H1 (cell line): ENCODE results near the gene MACF1. TPM values are rescaled to one million over a fixed set of nuclear protein-coding genes. Genes with fewer than 3 reads are reported as not detected.

Experiments
- CTCF ChIA-PET: fragments of 300-600 bp; sonication (Branson Sonifier 250); formaldehyde crosslinking; loops from one replicate; lab custom pipeline; 2021; ENCODE audit not compliant: partially characterized antibody; lab: Charles Lee
- POLR2A ChIA-PET: fragments of 300-600 bp; sonication (Branson Sonifier 250); formaldehyde crosslinking; loops from one replicate; lab custom pipeline; 2021; ENCODE audit warnings: inconsistent platforms; ENCODE audit not compliant: partially characterized antibody; lab: Charles Lee
- DNase-seq, 2 experiments: peaks; one replicate each; pipeline versions ENCODE4 v3.0.0 to v3.0.0-alpha.2; 2010 to 2022; ENCODE audit warnings: low spot score in 2 of 2, low read depth in 1 of 2, mixed read lengths in 1 of 2
- FAIRE-seq: peaks from 2 replicates; lab custom pipeline; 2011; peaks lifted over from hg19 to GRCh38; lab: Jason Lieb, UNC
- H2AFZ ChIP-seq: 2 replicates; pipeline ENCODE4 v1.8.1; 2012; ENCODE audit warnings: low read length, inconsistent platforms
- H2AK5ac ChIP-seq: 2 replicates; pipeline ENCODE4 v1.6.1; 2013; ENCODE audit warnings: low read depth, low read length
- H2BK120ac ChIP-seq: replicated peaks from 2 replicates; pipeline ENCODE3; 2013; ENCODE audit warnings: low read depth, low read length, inconsistent platforms
- H2BK12ac ChIP-seq: 2 replicates; pipeline ENCODE4 v1.6.1; 2013; ENCODE audit warnings: low read depth, low read length
- H2BK15ac ChIP-seq: 2 replicates; pipeline ENCODE4 v1.6.1; 2013; ENCODE audit warnings: low read length
- H2BK20ac ChIP-seq: 2 replicates; pipeline ENCODE4 v1.6.1; 2013; ENCODE audit warnings: low read length
- H2BK5ac ChIP-seq: 2 replicates; pipeline ENCODE4 v1.6.1; 2013; ENCODE audit warnings: low read depth, low read length
- H3K14ac ChIP-seq: 2 replicates; pipeline ENCODE4 v1.6.1; 2013; ENCODE audit warnings: inconsistent platforms; ENCODE audit not compliant: insufficient read length
- H3K18ac ChIP-seq: 2 replicates; pipeline ENCODE4 v1.6.1; 2013; ENCODE audit warnings: low read length; ENCODE audit errors: extremely low read depth
- H3K23ac ChIP-seq: 2 replicates; pipeline ENCODE4 v1.6.1; 2013; ENCODE audit warnings: inconsistent platforms; ENCODE audit not compliant: insufficient read length
- H3K23me2 ChIP-seq: 2 replicates; pipeline ENCODE4 v1.6.1; 2013; ENCODE audit warnings: low read depth, low read length
- H3K27ac ChIP-seq: 2 replicates; pipeline ENCODE4 v1.6.1; 2011; ENCODE audit warnings: low read depth, low read length, inconsistent platforms
- H3K27me3 ChIP-seq, 4 experiments: replicated peaks in 1 of 4; 1 replicate in 1 of 4; 2 replicates in 3 of 4; pipeline versions ENCODE4 v1.6.1 to v1.8.1; 2011 to 2013; ENCODE audit warnings: low read length in 3 of 4, mild to moderate bottlenecking in 3 of 4, inconsistent platforms in 2 of 4, mixed read lengths in 2 of 4, moderate library complexity in 1 of 4; ENCODE audit not compliant: control insufficient read depth in 3 of 4, insufficient read depth in 3 of 4; ENCODE audit errors: extremely low read depth in 1 of 4
- H3K36me3 ChIP-seq, 4 experiments: 2 replicates each; pipeline versions ENCODE4 v1.6.1 to v1.8.1; 2011 to 2013; ENCODE audit warnings: mild to moderate bottlenecking in 4 of 4, low read length in 3 of 4, moderate library complexity in 2 of 4, control low read depth in 1 of 4, inconsistent platforms in 1 of 4; ENCODE audit not compliant: insufficient read depth in 4 of 4, control insufficient read depth in 2 of 4
- H3K4ac ChIP-seq: replicated peaks from 2 replicates; pipeline ENCODE3; 2013; ENCODE audit warnings: low read length, low read depth, mixed read lengths, inconsistent platforms; ENCODE audit not compliant: insufficient read length
- H3K4me1 ChIP-seq, 4 experiments: replicated peaks in 1 of 4; 1 replicate in 1 of 4; 2 replicates in 3 of 4; pipeline versions ENCODE4 v1.6.1 to v1.8.1; 2011 to 2013; ENCODE audit warnings: low read length in 3 of 4, inconsistent platforms in 2 of 4, mixed read lengths in 1 of 4; ENCODE audit not compliant: insufficient read depth in 4 of 4, control insufficient read depth in 3 of 4
- H3K4me2 ChIP-seq, 2 experiments: 2 replicates each; pipeline versions ENCODE4 v1.6.1 to v1.8.1; 2011 to 2013; ENCODE audit warnings: low read depth in 2 of 2, low read length in 2 of 2, control low read depth in 1 of 2, inconsistent platforms in 1 of 2, mild to moderate bottlenecking in 1 of 2; ENCODE audit not compliant: insufficient read depth in 1 of 2
- H3K4me3 ChIP-seq, 4 experiments: fragments of 200-600, 300-600 bp in 1 of 4; sonication (generic), shearing (Covaris generic), sonication (Bioruptor Twin) in 1 of 4; 2 replicates each; pipeline versions ENCODE4 v1.5.1 to v1.8.1; 2011 to 2016; ENCODE audit warnings: low read length in 4 of 4, low read depth in 3 of 4, control low read depth in 2 of 4, inconsistent platforms in 2 of 4, mild to moderate bottlenecking in 2 of 4, mixed read lengths in 1 of 4, moderate library complexity in 1 of 4; ENCODE audit not compliant: insufficient read depth in 2 of 4; ENCODE audit errors: extremely low read depth in 1 of 4
- H3K56ac ChIP-seq: replicated peaks from 2 replicates; pipeline ENCODE3; 2013; ENCODE audit warnings: low read depth, mild to moderate bottlenecking, mixed read lengths, low read length, inconsistent platforms; ENCODE audit not compliant: insufficient read length
- H3K79me1 ChIP-seq: 2 replicates; pipeline ENCODE4 v1.6.1; 2013; ENCODE audit warnings: low read depth, low read length, control low read depth
- H3K79me2 ChIP-seq, 2 experiments: 2 replicates each; pipeline versions ENCODE4 v1.6.1 to v1.8.1; 2012 to 2013; ENCODE audit warnings: low read length in 2 of 2, mild to moderate bottlenecking in 2 of 2, inconsistent platforms in 1 of 2; ENCODE audit not compliant: insufficient read depth in 2 of 2, control insufficient read depth in 1 of 2
- H3K9ac ChIP-seq, 4 experiments: replicated peaks in 1 of 4; 1 replicate in 1 of 4; 2 replicates in 3 of 4; pipeline versions ENCODE4 v1.6.1 to v1.8.1; 2011 to 2013; ENCODE audit warnings: low read depth in 3 of 4, low read length in 3 of 4, control low read depth in 2 of 4, mild to moderate bottlenecking in 2 of 4, moderate library complexity in 2 of 4, inconsistent platforms in 1 of 4; ENCODE audit errors: extremely low read depth in 1 of 4
- H3K9me3 ChIP-seq, 2 experiments: 2 replicates each; pipeline versions ENCODE4 v1.6.1 to v1.8.1; 2012 to 2013; ENCODE audit warnings: mild to moderate bottlenecking in 2 of 2, moderate library complexity in 2 of 2, control low read depth in 1 of 2, inconsistent platforms in 1 of 2, low read depth in 1 of 2, low read length in 1 of 2, mixed read lengths in 1 of 2; ENCODE audit not compliant: insufficient read depth in 2 of 2
- H4K20me1 ChIP-seq, 2 experiments: replicated peaks in 1 of 2; 2 replicates each; pipeline versions ENCODE3 to v1.8.1; 2011 to 2013; ENCODE audit warnings: inconsistent platforms in 2 of 2, low read length in 2 of 2, mild to moderate bottlenecking in 1 of 2; ENCODE audit not compliant: insufficient read depth in 2 of 2, control insufficient read depth in 1 of 2
- H4K5ac ChIP-seq: 2 replicates; pipeline ENCODE4 v1.6.1; 2013; ENCODE audit warnings: low read length, low read depth, mixed read lengths, inconsistent platforms; ENCODE audit not compliant: insufficient read length
- H4K8ac ChIP-seq: 2 replicates; pipeline ENCODE4 v1.8.0; 2013; ENCODE audit warnings: mild to moderate bottlenecking, moderate library complexity, low read length, inconsistent platforms; ENCODE audit not compliant: insufficient read depth; ENCODE audit errors: extremely low read depth
- H4K91ac ChIP-seq: replicated peaks from 2 replicates; pipeline ENCODE3; 2013; ENCODE audit warnings: low read length, mixed read lengths, inconsistent platforms; ENCODE audit not compliant: insufficient read length
- BCL11A ChIP-seq, 2 experiments: IDR thresholded peaks; one replicate each; pipeline ENCODE4 v1.6.1; 2011; ENCODE audit warnings: low read depth in 2 of 2, low read length in 2 of 2, mild to moderate bottlenecking in 2 of 2
- CTBP2 ChIP-seq: IDR thresholded peaks from 2 replicates; pipeline ENCODE4 v1.7.0; 2011; ENCODE audit warnings: borderline replicate concordance, mild to moderate bottlenecking, moderate library complexity, mixed read lengths, low read length; ENCODE audit not compliant: insufficient read depth, insufficient read length
- KDM1A ChIP-seq: fragments of 200-600, 300-600 bp; sonication (generic); IDR thresholded peaks from 2 replicates; pipeline ENCODE4 v1.7.1; 2016; ENCODE audit warnings: mild to moderate bottlenecking, low read length, borderline replicate concordance
- KDM5A ChIP-seq: fragments of 200-600 bp; IDR thresholded peaks from 2 replicates; pipeline ENCODE4 v1.7.1; 2012; ENCODE audit warnings: mild to moderate bottlenecking, low read length, inconsistent platforms, mixed read lengths
- POU5F1 ChIP-seq: IDR thresholded peaks from 2 replicates; pipeline ENCODE4 v1.6.1; 2011; ENCODE audit warnings: low read depth, mild to moderate bottlenecking, low read length, moderate library complexity
- SUZ12 ChIP-seq: fragments of 200-600 bp; sonication (generic); IDR thresholded peaks from 2 replicates; pipeline ENCODE4 v1.6.1; 2012; ENCODE audit warnings: mild to moderate bottlenecking, inconsistent platforms, low read length, moderate library complexity, mixed read lengths
- WGBS, 2 experiments: shearing (Covaris generic) in 1 of 2; methylation state at CpG; one replicate each; pipeline versions ENCODE4 v1.1.6 to v1.1.7; 2013 to 2015; ENCODE audit warnings: low lambda C conversion rate in 2 of 2, mixed read lengths in 2 of 2, inconsistent platforms in 1 of 2, low coverage in 1 of 2, missing lambda C conversion rate in 1 of 2; ENCODE audit not compliant: insufficient replicate concordance in 2 of 2, insufficient coverage in 1 of 2, insufficient read length in 1 of 2; ENCODE audit errors: extremely low coverage in 1 of 2, missing lambda C conversion rate in 1 of 2; 5-methylcytosine and 5-hydroxymethylcytosine counted together
- polyA plus RNA-seq, 7 experiments: library from polyadenylated mRNA; depleted of rRNA in 3 of 7; stranded (reverse) in 5 of 7; unstranded in 2 of 7; fragments of >200 nt in 5 of 7; fragments of 200-250 nt in 2 of 7; gene quantifications; 1 replicate in 5 of 7; 2 replicates in 1 of 7; 4 replicates in 1 of 7; pipeline versions ENCODE4 v1.2.1 to v1.2.3, GENCODE V29; 2011 to 2013; ENCODE audit warnings: missing spikeins in 2 of 7, mixed read lengths in 2 of 7
- total RNA-seq: library from RNA; stranded (reverse); fragmentation: NEBNext Ultra II Directional; extraction: Animal tissue kit (Norgen Biotek cat#: 25700); gene quantifications from 2 replicates; pipeline ENCODE4 v1.2.1, GENCODE V29; 2021

The MACF1 gene
- total and polyA plus RNA-seq, 2 of the 8 experiments (the other 6 are each of a cell fraction or from before 2014, with no cell fraction given), result 59.8 to 285 TPM

DNA sequence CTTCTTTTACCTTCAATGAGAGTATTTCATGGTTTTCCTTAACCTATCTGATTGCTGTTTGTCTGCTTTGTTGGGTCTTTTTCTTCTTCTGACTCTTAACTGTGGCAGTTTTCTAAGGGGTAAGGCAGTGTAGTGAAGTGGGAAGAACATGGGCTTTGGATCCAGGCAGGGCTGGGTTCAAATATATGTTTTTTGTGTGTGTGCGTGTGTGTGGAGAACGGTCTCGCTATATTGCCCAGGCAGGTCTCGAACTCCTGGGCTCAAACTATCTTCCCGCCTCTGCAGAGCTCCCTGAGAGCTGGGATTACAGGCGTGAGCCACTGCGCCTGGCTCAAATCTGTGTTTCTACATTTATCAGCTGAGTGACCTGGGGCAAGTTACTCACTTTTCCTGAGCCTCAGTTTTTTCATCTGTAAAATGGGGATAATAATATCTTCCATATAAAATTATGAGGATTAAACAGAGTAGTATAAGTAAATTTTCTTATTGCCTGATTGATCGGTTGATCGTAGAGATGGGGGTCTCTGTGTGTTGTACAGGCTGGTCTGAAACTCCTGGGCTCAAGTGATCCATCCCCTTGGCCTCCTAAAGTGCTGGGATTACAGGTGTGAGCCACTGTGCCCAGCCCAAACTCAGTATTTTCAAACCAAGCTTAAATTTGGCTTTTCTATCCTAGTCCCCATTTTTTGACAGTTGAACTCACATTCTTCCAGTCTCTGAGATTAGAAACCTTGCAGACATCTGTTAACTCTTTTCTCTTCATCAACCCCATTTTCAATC is 36.0 kb upstream of the MACF1 start:
- no peaks in the 10 kb centered on the region for H3K36me3 ChIP-seq
- no peak overlapping the region for H4K8ac ChIP-seq
- no peak overlapping the region for H3K14ac ChIP-seq
- ChIA-PET POLR2A (interaction anchor here (0.6 to 1.6 kb wide), 4 partner anchors 26 to 321 kb away, joined by 3 to 5 read pairs (median 3); no protein-coding TSS in a partner anchor), CTCF (interaction anchor here (0.7 to 2.4 kb wide), 12 partner anchors 8 to 90 kb away, joined by 3 to 19 read pairs (median 5); no protein-coding TSS in a partner anchor)
- H4K91ac ChIP-seq, result no peak overlapping the region
- H3K9ac ChIP-seq, result no peak overlapping the region
- peaks cover 15 to 89% of the 10 kb centered on the region in 2 experiments for H3K79me2 ChIP-seq
- no peak overlapping the region for H3K4ac ChIP-seq
- peaks cover 9 to 27% (median 19%) of the 10 kb centered on the region in 4 experiments; a peak in 6 of 7 replicates for H3K4me1 ChIP-seq
- H3K56ac ChIP-seq, result no peak overlapping the region
- no peak overlapping the region for H3K27ac ChIP-seq
- WGBS, 2 experiments, result 89% methylated on average over 9 of the region's 9 CpGs; no CpG with 5 or more reads in 1 of the 2 experiments
- no peak overlapping the region for H3K23ac ChIP-seq
- 0 out of 2 replicates have a peak overlapping the region, but pooled peaks have one; percentile 4 for H3K18ac ChIP-seq
- no peak for DNase-seq
- no peak overlapping the region for H4K5ac ChIP-seq
- H2AK5ac ChIP-seq, result no peak overlapping the region
- H3K4me2 ChIP-seq, result no peak overlapping the region
- no peaks in the 10 kb centered on the region for H3K23me2 ChIP-seq
- no peak overlapping the region for H2BK15ac ChIP-seq
- H2AFZ ChIP-seq, result no peak overlapping the region
- H2BK12ac ChIP-seq, result no peak overlapping the region; the same call in 1 of the 2 replicates
- H4K20me1 ChIP-seq, result peaks cover 4 to 15% of the 10 kb centered on the region in 2 experiments
- H3K9me3 ChIP-seq, result no peaks in the 10 kb centered on the region
- no peak for FAIRE-seq
- no peak overlapping the region for H3K4me3 ChIP-seq
- H3K27me3 ChIP-seq, result no peaks in the 10 kb centered on the region
- no peak overlapping the region for H2BK20ac ChIP-seq
- no peak overlapping the region for H2BK5ac ChIP-seq
- peaks cover 6% of the 10 kb centered on the region for H3K79me1 ChIP-seq
- no peak overlapping the region for H2BK120ac ChIP-seq
- TF ChIP-seq KDM1A (peak; percentile 80), CTBP2 (no peak), BCL11A (IDR thresholded peaks at IDR 0.05; ENCODE audit: low read depth in 2 of 2, low read length in 2 of 2) (no peak), SUZ12 (no peak), KDM5A (no peak), POU5F1 (no peak)
